Mesendoderm (in vitro differentiated cells): Measurements from ENCODE around the gene RAPGEF5.

ENCODE experiments used
- DNase-seq: peaks from one replicate; pipeline ENCODE4 v3.0.0; 2013
- H2AK5ac ChIP-seq: 2 replicates; pipeline ENCODE4 v1.6.1; 2013; ENCODE audit warnings: low read length, inconsistent platforms
- H2BK120ac ChIP-seq: 2 replicates; pipeline ENCODE4 v1.6.1; 2013; ENCODE audit warnings: low read depth, mild to moderate bottlenecking, low read length, moderate library complexity, mixed read lengths
- H2BK15ac ChIP-seq: replicated peaks from 2 replicates; pipeline ENCODE4 v1.6.1; 2013; ENCODE audit warnings: low read depth, mild to moderate bottlenecking, moderate library complexity
- H2BK5ac ChIP-seq: 2 replicates; pipeline ENCODE4 v1.6.1; 2013; ENCODE audit warnings: low read length, inconsistent platforms
- H3K18ac ChIP-seq: 2 replicates; pipeline ENCODE4 v1.6.1; 2013; ENCODE audit warnings: mild to moderate bottlenecking, low read length, mixed read lengths
- H3K23ac ChIP-seq: one replicate; pipeline ENCODE4 v1.6.1; 2013; ENCODE audit warnings: low read length
- H3K27ac ChIP-seq: 2 replicates; pipeline ENCODE4 v1.5.1; 2013; ENCODE audit warnings: low read depth, mild to moderate bottlenecking, inconsistent platforms, low read length, moderate library complexity
- H3K27me3 ChIP-seq: 2 replicates; pipeline ENCODE4 v1.6.1; 2013; ENCODE audit warnings: low read length, control low read depth, mild to moderate bottlenecking, inconsistent platforms; ENCODE audit not compliant: insufficient read depth, poor library complexity
- H3K36me3 ChIP-seq: 2 replicates; pipeline ENCODE4 v1.6.1; 2013; ENCODE audit warnings: low read length, inconsistent platforms; ENCODE audit not compliant: control insufficient read depth, insufficient read depth
- H3K4ac ChIP-seq: one replicate; pipeline ENCODE4 v1.6.1; 2013; ENCODE audit warnings: low read depth, mild to moderate bottlenecking, low read length, moderate library complexity
- H3K4me1 ChIP-seq: 2 replicates; pipeline ENCODE4 v1.6.1; 2013; ENCODE audit warnings: low read depth, low read length, inconsistent platforms; ENCODE audit not compliant: control insufficient read depth
- H3K4me2 ChIP-seq: 2 replicates; pipeline ENCODE4 v1.6.1; 2013; ENCODE audit warnings: low read length
- H3K4me3 ChIP-seq: 2 replicates; pipeline ENCODE4 v1.5.1; 2013; ENCODE audit warnings: mild to moderate bottlenecking, low read length
- H3K56ac ChIP-seq: one replicate; pipeline ENCODE4 v1.6.1; 2013; ENCODE audit warnings: low read length
- H3K79me1 ChIP-seq: 2 replicates; pipeline ENCODE4 v1.6.1; 2013; ENCODE audit warnings: low read length, inconsistent platforms
- H3K79me2 ChIP-seq: 2 replicates; pipeline ENCODE4 v1.6.1; 2013; ENCODE audit warnings: mild to moderate bottlenecking, low read length; ENCODE audit not compliant: control insufficient read depth, insufficient read depth
- H3K9ac ChIP-seq: 2 replicates; pipeline ENCODE4 v1.6.1; 2013; ENCODE audit warnings: low read length, inconsistent platforms
- H4K5ac ChIP-seq: one replicate; pipeline ENCODE4 v1.6.1; 2013; ENCODE audit warnings: low read length
- H4K8ac ChIP-seq: one replicate; pipeline ENCODE4 v1.6.1; 2013; ENCODE audit warnings: low read depth, mild to moderate bottlenecking, control low read depth, low read length, moderate library complexity
- WGBS: extraction: QIAGEN DNeasy Blood & Tissue Kit; methylation state at CpG from one replicate; pipeline ENCODE4 v1.1.7; 2013; ENCODE audit warnings: low lambda C conversion rate, missing lambda C conversion rate; ENCODE audit not compliant: insufficient coverage; ENCODE audit errors: extremely low coverage; 5-methylcytosine and 5-hydroxymethylcytosine counted together

RAPGEF5 gene

DNA sequence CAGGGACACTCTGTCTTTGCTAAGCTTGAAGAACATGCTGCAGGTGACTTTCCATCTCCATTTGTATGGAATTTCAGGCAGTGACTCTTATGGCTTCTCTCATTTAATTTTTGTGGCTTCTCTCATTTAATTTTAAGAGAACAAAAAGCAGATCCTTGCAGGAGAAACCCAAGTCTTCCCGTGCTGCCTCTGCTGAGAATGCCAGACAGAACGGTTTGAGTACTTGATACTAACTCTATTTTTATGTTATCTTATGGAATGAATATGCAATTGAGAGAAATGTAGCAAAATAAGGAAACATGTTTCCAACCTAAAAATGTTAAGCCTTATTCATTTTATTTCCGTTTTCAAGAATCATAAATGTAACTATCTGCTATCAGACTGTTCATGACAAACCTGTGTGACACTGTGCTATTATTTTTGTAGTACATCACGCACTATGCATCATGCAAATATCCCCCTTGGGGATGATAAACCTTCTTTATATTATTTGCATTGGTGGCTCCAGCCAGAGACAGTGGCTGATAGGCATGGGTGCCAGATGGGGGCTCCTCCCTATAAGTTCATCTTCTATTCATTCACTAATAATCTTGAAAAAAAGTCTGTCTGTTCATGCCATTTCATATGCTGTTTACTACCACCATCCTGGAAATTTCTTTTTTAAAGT lies 6.9 kb upstream of the RAPGEF5 start:
- no peaks in the 10 kb centered on the region for H3K4me1 ChIP-seq
- H4K8ac ChIP-seq = no peak overlapping the region
- H3K18ac ChIP-seq = no peak overlapping the region
- H2AK5ac ChIP-seq = no peak overlapping the region
- H3K4me3 ChIP-seq = no peak overlapping the region
- H4K5ac ChIP-seq = no peak overlapping the region
- no peak overlapping the region for H3K9ac ChIP-seq
- H3K27me3 ChIP-seq = no peaks in the 10 kb centered on the region
- no peak overlapping the region for H3K56ac ChIP-seq
- no peak overlapping the region for H3K23ac ChIP-seq
- no peak overlapping the region for H2BK120ac ChIP-seq
- no peaks in the 10 kb centered on the region for H3K79me1 ChIP-seq
- H3K27ac ChIP-seq = no peak overlapping the region
- no peaks in the 10 kb centered on the region for H3K79me2 ChIP-seq
- no peak for DNase-seq
- H2BK5ac ChIP-seq = no peak overlapping the region
- no CpG with 5 or more reads among the region's 4 CpGs for WGBS
- no peak overlapping the region for H3K4ac ChIP-seq
- no peaks in the 10 kb centered on the region for H3K36me3 ChIP-seq
- H2BK15ac ChIP-seq = no peak overlapping the region
- H3K4me2 ChIP-seq = no peak overlapping the region

DNA sequence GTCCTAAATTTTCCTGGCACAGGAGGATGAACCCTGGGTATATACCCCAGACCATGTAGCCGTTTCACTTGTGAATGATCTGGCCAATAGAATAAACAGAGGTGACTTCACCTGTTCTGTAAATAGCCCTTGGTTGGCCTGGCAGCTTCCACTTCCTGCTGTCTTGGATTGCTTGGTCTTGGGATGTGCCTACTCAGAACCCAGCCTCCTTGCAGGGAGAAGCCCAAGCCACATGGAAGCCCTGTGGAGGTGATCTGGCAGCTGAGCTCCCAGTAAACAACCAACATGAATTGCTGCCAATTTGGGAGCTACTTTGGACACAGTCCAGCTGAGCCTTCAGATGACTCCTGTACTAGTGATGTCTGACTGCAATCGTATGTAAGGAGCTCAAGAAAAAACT lies 4.8 kb upstream of the RAPGEF5 start:
- WGBS = no CpG with 5 or more reads among the region's 2 CpGs
- Histone ChIP-seq H3K27me3 (no peaks in the 10 kb centered on the region), H3K79me1 (no peaks in the 10 kb centered on the region), H3K9ac (no peak overlapping the region), H3K56ac (no peak overlapping the region), H3K23ac (no peak overlapping the region), H3K36me3 (no peaks in the 10 kb centered on the region), H2BK5ac (no peak overlapping the region), H3K27ac (no peak overlapping the region), H3K4ac (no peak overlapping the region), H3K4me3 (no peak overlapping the region), H2BK120ac (no peak overlapping the region), H3K4me1 (peaks cover 2% of the 10 kb centered on the region), H4K8ac (no peak overlapping the region), H4K5ac (no peak overlapping the region), H3K4me2 (no peak overlapping the region), H2BK15ac (no peak overlapping the region), H2AK5ac (no peak overlapping the region), H3K18ac (no peak overlapping the region), H3K79me2 (no peaks in the 10 kb centered on the region)
- DNase-seq = no peak

DNA sequence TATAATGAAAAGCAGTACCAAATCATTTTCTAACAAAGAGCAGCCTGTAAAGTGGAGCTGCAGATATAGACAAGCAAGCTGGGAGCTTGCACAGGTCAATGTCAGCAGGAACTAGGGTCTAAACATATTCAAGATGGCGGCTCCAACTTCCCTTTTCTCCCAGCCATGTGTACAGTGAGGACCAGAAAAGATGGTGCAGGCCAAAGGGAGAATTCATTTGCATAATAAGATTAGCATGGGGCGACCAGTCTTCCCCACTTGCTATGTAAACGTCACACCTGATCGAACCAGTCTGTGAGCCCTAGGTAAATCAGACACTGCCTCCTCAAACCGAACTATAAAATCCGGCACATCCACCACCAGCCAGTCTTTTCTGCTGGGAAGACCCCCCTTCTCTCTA lies 4.4 kb upstream of the RAPGEF5 start:
- no CpG with 5 or more reads among the region's 6 CpGs for WGBS
- Histone ChIP-seq H3K18ac (no peak overlapping the region), H3K79me2 (no peaks in the 10 kb centered on the region), H4K8ac (no peak overlapping the region), H4K5ac (no peak overlapping the region), H2BK120ac (no peak overlapping the region), H3K23ac (no peak overlapping the region), H3K4me1 (peaks cover 2% of the 10 kb centered on the region), H2BK15ac (no peak overlapping the region), H3K36me3 (no peaks in the 10 kb centered on the region), H3K27me3 (no peaks in the 10 kb centered on the region), H3K4me3 (no peak overlapping the region), H3K4ac (no peak overlapping the region), H2BK5ac (no peak overlapping the region), H3K56ac (no peak overlapping the region), H3K27ac (no peak overlapping the region), H3K4me2 (no peak overlapping the region), H3K9ac (no peak overlapping the region), H2AK5ac (no peak overlapping the region), H3K79me1 (no peaks in the 10 kb centered on the region)
- DNase-seq = no peak

- Histone ChIP-seq H3K56ac (no peak overlapping the region), H3K4me2 (no peak overlapping the region), H4K8ac (no peak overlapping the region), H3K4ac (no peak overlapping the region), H3K79me2 (no peaks in the 10 kb centered on the region), H4K5ac (no peak overlapping the region), H3K27ac (no peak overlapping the region), H3K27me3 (no peaks in the 10 kb centered on the region), H3K4me1 (peaks cover 2% of the 10 kb centered on the region), H3K23ac (no peak overlapping the region), H3K9ac (no peak overlapping the region), H2BK120ac (no peak overlapping the region), H2BK5ac (no peak overlapping the region), H3K79me1 (no peaks in the 10 kb centered on the region), H3K18ac (no peak overlapping the region), H2AK5ac (no peak overlapping the region), H3K36me3 (no peaks in the 10 kb centered on the region), H3K4me3 (no peak overlapping the region), H2BK15ac (no peak overlapping the region)
- WGBS = no CpG with 5 or more reads among the region's 8 CpGs
- DNase-seq = no peak
Observed at GRCh38 chr7:22358820-22359697, 2.1 kb upstream of the RAPGEF5 start.

- H2AK5ac ChIP-seq = no peak overlapping the region
- no peak overlapping the region for H3K23ac ChIP-seq
Observed at GRCh38 chr7:22357311-22358175, 589 bp upstream of the RAPGEF5 start.

More at GRCh38 chr7:22357311-22358175, 589 bp upstream of the RAPGEF5 start:
- Histone ChIP-seq H4K5ac (no peak overlapping the region), H3K79me1 (no peaks in the 10 kb centered on the region), H3K79me2 (no peaks in the 10 kb centered on the region), H2BK15ac (no peak overlapping the region), H2BK5ac (no peak overlapping the region), H2BK120ac (no peak overlapping the region), H3K18ac (no peak overlapping the region), H3K4me2 (peak overlapping the region; percentile 31), H3K9ac (no peak overlapping the region), H3K4me1 (peaks cover 2% of the 10 kb centered on the region), H3K27me3 (no peaks in the 10 kb centered on the region), H3K4me3 (no peak overlapping the region), H4K8ac (no peak overlapping the region), H3K36me3 (no peaks in the 10 kb centered on the region), H3K27ac (no peak overlapping the region), H3K56ac (peak overlapping the region; percentile 26), H3K4ac (no peak overlapping the region)
- DNase-seq = peak; percentile 61
- WGBS = no CpG with 5 or more reads among the region's 23 CpGs
